ENCODE results near the gene CUBN.

GRCh38 chr10:17001297-17001744 is 128.3 kb downstream of the CUBN start:
- TF ChIP-seq CTCF (conservative IDR thresholded peaks at IDR 0.05) (no peak), ZFX (IDR thresholded peaks at IDR 0.05) (no peak)
